ENCODE measurements around the gene NHSL1.

DNA sequence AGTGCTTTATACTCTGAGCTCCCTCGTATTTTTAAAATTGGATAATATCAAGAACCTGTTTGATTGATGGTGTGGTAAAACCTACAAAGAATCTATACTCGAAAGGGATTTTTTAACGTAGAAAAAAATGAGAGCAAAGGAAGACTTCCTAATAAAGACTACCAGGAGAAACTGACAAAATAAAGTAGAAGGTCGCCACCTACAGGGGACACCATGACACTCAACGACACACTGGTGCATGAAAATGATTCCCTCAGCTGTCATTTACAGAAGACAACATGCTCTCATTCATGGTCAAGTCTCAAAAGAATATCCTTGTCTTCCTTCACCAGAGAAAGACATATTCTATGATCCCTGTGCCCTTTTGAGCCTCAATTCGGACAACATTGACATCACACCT lies 10.1 kb upstream of the NHSL1 start:
- peak in 2 of 3 donors; percentile 51 to 82 for TF ChIP-seq CTCF (IDR thresholded peaks at IDR 0.05)
- no peak for TF ChIP-seq POLR2A (IDR thresholded peaks at IDR 0.05)
- TF ChIP-seq POLR2AphosphoS5 (IDR thresholded peaks at IDR 0.05) = no peak

Data from breast epithelium (tissue), 3 donors.